PC-9 (cell line): ENCODE data around the gene DNAJB8.

Source experiments
- EZH2 ChIP-seq: fragments of 200-600 bp; sonication (generic); IDR thresholded peaks from 2 replicates; pipeline ENCODE4 v1.8.0; 2017; ENCODE audit warnings: antibody characterized with exemption, low read depth
- TF ChIP-seq, protein P1 (sequence below): fragments of 200-600 bp; sonication (generic); conservative IDR thresholded peaks from 2 replicates; pipeline ENCODE4 v1.6.1; 2017; ENCODE audit warnings: mixed run types, antibody characterized with exemption, mild to moderate bottlenecking, moderate library complexity

DNA sequence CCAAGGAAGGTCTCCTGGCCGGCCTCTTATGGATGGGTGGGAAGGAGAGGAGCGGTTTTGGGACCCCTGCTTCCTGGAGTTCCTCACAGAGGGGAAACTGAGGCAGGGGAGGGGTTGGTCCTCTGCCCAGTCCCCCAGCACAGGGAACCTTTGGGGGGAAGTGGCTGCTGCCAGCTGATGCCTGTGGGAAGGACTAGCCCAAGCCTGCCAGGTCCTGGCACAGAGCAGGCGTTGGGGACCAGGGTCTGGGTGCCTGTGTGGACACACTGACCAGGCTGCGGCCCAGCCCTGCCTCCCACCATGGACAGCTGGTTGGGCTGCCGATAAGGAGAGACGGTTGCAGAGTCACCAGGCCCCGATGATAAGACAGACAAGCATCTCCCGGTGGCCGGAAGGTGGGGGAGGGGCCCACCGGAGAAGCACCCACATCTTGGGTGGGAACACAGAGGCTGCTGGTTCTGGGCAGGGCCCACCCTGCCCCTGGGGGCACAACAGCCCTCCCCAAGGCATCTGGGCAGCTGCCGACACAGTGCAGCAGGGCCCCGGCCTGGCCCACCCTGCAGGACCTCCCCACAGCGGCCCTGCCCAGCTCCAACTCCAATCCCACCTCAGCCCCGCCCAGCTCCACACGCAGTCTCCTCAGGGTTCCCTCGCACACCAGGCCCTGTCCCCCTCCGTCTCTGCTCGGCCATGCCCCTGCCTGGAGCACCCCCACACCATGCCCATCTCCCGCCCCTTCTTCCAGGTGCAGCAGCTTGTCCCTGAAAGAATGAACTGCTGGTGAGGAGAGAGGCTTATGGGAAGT lies 50.7 kb downstream of the DNAJB8 start:
- TF ChIP-seq, protein P1, sequence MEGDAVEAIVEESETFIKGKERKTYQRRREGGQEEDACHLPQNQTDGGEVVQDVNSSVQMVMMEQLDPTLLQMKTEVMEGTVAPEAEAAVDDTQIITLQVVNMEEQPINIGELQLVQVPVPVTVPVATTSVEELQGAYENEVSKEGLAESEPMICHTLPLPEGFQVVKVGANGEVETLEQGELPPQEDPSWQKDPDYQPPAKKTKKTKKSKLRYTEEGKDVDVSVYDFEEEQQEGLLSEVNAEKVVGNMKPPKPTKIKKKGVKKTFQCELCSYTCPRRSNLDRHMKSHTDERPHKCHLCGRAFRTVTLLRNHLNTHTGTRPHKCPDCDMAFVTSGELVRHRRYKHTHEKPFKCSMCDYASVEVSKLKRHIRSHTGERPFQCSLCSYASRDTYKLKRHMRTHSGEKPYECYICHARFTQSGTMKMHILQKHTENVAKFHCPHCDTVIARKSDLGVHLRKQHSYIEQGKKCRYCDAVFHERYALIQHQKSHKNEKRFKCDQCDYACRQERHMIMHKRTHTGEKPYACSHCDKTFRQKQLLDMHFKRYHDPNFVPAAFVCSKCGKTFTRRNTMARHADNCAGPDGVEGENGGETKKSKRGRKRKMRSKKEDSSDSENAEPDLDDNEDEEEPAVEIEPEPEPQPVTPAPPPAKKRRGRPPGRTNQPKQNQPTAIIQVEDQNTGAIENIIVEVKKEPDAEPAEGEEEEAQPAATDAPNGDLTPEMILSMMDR = no peak
- TF ChIP-seq EZH2 = no peak
